ENCODE data around the gene ZNF891.
A peak's percentile ranks its signal among the peaks of the same experiment; 100 is the strongest.

ZNF891 gene

DNA sequence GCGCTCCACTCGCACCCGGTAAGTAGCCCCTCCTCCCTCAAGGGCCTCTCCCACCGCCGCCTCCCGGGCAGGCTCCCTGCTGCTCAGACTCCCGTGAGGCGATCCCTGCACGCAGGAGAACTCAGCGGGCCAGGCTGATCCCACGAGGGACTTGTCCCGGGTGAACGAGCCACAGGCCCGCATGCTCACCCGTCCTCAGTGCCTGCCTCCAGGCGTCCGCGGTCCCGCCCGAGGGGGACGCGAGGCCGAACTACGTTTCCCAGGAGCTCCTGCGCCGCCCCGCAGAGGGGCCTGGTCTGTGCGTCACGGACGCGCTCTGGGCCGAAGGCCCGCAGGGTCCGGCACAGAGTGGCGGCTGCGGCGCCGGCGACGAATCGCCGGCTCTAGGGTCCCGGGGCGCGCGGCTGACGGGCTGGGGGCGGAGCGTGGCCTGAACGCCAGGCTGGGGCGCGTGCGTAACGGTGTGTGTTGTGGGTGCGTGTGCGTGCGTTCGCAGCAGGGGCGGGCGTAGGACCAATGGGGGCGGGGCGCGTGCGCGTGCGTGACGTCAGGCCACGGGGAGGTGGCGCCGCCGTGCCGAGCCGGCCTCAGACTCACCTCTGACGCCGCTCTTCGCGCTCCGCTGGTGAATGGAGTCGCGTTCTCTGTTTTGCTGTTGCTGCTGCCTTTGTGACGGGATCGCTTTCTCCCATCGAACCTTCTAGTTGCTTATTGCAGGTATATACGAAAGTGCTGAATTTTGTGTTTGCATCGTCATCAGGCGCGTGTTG is at the start of gene ZNF891, which contains the start of gene ZNF10:
Gene ZNF891 (minus strand): TSS at position 237 of the 770 bp plus-strand sequence. CDS start 8,356 bp downstream, outside the sequence.
Gene ZNF10 (plus strand): TSS at position 590 of the 770 bp plus-strand sequence. CDS start 13,866 bp downstream, outside the sequence.
- H3K4me3 ChIP-seq (ENCODE audit: low read depth, low read length): peak within 1 kb of the TSS; percentile 93

DNA sequence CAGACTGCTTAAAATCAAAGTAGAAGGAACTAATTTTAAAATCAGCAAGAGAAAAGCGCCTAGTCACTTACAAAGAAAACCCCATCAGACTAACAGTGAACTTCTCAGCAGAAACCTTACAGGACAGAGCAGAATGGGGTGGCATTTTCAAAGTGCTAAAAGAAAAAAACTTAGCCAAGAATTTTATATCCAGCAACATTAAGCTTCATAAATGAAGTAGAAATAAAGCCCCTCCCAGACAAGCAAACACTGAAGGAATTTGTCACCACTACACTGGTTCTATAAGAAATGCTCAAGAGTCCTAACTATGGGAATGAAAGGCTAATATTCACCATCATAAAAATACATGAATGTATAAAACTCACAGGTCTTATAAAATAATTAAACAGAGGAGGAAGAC is 44.8 kb upstream of the ZNF891 start:
- H3K4me3 ChIP-seq (ENCODE audit: low read depth, low read length): no peak overlapping the region

- H3K4me3 ChIP-seq (ENCODE audit: low read depth, low read length): no peak overlapping the region
These were observed 42.4 kb upstream of the ZNF891 start for GRCh38 chr12:133172491-133172890.

GRCh38 chr12:133165776-133166175 is 35.7 kb upstream of the ZNF891 start:
- no peak overlapping the region for H3K4me3 ChIP-seq (ENCODE audit: low read depth, low read length)

GRCh38 chr12:133156125-133156690 is 26.1 kb upstream of the ZNF891 start:
- H3K4me3 ChIP-seq (ENCODE audit: low read depth, low read length): no peak overlapping the region

- no peak overlapping the region for H3K4me3 ChIP-seq (ENCODE audit: low read depth, low read length)
These were observed 15.9 kb upstream of the ZNF891 start for GRCh38 chr12:133145981-133146380.

DNA sequence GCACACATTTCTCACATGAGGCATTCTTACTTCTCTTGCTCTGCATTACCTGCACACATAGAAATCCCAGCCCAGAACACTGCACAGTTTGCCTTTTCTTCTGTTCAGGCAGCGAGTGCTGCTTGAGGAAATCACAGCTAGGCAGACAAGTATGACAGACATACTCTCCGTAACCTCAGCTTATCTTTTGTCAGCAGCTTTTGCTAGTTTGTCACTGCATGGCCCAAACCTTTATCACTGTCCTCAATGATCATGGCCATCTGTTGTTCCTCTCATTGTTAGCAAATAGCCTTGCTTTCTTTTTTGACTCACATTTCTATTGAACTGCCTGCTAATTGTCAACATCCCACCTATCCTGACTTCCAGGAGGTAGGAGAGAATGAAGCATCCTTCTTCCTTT is 5.7 kb upstream of the ZNF891 start:
- H3K4me3 ChIP-seq (ENCODE audit: low read depth, low read length): no peak overlapping the region

- peak overlapping the region; percentile 93 for H3K4me3 ChIP-seq (ENCODE audit: low read depth, low read length)
These were observed 694 bp upstream of the ZNF891 start for GRCh38 chr12:133130808-133131128.

DNA sequence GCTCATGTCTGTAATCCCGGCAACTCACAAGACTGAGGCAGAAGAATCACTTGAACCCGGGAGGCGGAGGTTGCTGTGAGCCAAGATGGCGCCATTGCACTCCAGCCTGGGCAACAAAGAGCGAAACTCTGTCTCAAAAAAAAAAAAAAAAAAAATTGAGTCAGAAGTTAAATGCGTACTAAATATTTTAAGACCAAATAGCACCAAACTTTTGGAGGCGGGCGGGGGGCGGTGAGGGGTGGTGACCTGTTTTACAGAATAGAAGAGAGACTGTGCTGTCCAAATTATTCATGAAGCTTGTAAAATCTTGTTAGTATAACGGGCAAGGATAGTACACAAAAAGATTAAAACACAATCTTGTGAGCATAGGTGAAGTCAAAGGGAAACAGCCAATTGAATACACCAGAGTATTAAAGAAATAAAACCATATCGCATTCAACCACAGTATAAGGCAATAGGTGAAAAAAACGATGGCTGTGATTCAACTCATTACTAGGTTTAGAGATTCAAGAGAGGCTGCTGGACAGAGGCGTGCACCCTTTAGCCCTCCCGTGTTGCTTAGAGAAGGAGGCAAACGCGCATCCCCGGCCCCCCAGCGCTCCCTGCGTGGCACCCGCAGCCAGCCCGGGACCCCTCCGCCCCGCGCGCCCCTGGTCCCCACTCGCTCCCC is 571 bp downstream of the ZNF891 start:
- H3K4me3 ChIP-seq (ENCODE audit: low read depth, low read length): peak overlapping the region; percentile 93

DNA sequence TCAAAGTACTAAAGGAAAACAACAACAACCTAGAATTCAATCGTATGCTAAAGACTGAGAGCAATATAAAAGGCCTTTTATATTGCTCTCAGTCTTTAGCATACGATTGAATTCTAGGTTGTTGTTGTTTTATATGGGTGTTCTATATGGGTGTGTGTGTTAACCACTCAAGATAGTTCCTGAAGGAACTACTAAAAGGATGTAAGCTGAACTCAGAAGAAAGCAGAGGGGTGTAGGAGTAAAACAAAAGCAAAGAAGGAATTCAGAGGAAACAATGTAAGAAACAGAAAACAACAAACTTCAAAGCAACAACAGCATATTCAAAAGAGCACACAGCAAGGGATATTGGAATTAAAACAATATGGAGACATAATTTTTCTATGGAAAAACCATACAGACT is 5.4 kb downstream of the ZNF891 start:
- no peak overlapping the region for H3K4me3 ChIP-seq (ENCODE audit: low read depth, low read length)

DNA sequence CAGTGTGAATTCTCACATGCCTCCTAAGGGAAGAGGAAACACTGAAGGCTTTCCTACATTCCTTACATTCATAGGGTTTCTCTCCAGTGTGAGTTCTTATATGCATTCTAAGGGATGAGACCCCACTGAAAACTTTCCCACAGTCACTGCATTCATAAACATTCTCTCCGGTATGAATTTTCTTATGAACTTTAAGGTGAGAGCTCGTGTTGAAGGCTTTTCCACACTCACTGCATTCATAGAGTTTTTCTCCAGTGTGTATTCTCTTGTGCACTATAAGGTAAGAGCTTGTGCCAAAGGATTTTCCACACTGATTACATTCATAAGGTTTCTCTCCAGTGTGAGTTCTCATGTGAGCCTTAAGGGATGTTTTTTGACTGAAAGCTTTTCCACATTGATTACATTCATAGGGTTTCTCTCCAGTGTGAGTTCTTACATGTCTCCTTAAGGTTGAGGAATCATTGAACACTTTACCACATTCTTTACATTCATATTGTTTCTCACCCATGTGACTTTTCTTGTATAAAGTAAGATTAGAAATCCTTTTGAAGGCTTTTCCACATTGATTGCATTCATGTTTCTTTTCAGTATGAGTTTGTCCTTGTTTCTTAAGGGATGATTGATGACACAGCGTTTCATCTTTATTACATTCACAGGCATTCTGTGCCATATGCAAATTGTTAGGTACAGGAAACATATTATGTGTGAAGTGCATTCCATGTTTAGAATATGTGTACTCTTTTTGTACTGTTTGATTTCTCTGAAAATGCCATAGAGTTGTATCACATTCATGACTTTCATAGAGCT is 9.5 kb downstream of the ZNF891 start:
- no peak overlapping the region for H3K4me3 ChIP-seq (ENCODE audit: low read depth, low read length)

DNA sequence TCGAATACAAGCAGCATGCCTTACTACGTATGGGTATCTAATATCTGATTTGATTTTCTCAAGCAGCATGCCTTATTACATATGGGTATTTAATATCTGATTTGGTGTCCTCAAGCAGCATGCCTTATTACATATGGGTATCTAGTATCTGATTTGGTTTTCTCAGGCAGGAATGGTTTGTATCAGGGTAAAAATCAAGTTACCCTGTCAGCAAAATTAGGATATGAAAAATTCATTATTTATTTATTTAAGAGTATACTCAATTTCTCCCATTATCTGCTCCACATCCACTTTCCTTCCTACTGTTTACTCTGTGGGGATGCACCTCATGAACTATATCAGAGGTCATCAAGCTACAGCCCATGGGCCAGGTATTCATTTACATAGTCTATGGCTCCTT is 21.9 kb downstream of the ZNF891 start:
- no peak overlapping the region for H3K4me3 ChIP-seq (ENCODE audit: low read depth, low read length)

- H3K4me3 ChIP-seq (ENCODE audit: low read depth, low read length): no peak overlapping the region
These were observed 23.0 kb downstream of the ZNF891 start for GRCh38 chr12:133107121-133107520.

DNA sequence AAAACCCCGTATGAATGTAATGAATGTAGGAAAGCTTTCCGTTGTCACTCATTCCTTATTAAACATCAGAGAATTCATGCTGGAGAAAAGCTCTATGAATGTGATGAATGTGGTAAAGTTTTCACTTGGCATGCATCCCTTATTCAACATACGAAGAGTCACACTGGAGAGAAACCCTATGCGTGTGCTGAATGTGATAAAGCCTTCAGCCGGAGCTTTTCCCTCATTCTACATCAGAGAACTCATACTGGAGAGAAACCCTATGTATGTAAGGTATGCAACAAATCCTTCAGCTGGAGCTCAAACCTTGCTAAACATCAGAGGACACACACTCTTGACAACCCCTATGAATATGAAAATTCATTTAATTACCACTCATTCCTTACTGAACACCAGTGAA is 23.8 kb downstream of the ZNF891 start:
- H3K4me3 ChIP-seq (ENCODE audit: low read depth, low read length): no peak overlapping the region

DNA sequence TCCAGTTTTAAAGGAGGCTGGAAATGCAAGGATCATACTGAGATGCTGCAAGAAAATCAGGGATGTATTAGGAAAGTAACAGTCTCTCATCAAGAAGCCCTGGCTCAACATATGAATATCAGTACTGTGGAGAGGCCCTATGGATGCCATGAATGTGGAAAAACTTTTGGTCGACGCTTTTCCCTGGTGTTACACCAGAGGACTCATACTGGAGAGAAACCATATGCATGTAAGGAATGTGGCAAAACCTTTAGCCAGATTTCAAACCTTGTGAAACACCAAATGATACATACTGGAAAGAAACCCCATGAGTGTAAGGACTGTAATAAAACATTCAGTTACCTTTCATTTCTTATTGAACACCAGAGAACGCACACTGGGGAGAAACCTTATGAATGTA is 24.5 kb downstream of the ZNF891 start:
- no peak overlapping the region for H3K4me3 ChIP-seq (ENCODE audit: low read depth, low read length)

GRCh38 chr12:133083345-133083744 is 46.7 kb downstream of the ZNF891 start:
- no peak overlapping the region for H3K4me3 ChIP-seq (ENCODE audit: low read depth, low read length)

DNA sequence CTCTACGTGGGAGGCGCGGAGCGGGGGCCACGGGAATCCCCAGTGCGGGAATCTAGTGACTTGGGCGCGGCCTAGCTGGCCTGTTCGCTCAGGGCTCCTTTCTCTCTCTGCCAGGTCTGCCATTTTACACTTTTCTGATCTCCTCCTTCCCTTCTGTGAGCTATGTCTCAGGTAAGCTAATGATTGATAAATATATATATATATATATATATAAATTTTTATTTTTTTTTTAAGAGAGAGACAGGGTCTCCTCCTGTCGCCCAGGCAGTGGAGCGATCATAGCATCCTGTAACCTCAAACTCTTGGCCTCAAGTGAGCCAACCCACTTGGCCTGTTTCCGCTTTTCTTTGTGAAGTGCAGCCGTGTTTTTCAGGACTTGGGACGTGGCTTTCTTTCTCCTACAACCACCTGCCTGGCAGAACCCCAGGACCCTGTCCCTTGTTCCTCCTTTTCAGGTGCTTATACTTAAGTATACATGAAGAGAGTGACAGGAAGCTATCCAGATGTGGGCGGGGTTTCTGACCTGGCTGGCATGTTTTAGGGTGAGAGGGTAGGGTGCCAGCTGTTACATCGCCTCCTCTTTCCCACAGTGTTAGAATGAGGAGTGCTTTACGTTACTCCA is 48.8 kb downstream of the ZNF891 start:
- H3K4me3 ChIP-seq (ENCODE audit: low read depth, low read length): peak overlapping the region; percentile 80

DNA sequence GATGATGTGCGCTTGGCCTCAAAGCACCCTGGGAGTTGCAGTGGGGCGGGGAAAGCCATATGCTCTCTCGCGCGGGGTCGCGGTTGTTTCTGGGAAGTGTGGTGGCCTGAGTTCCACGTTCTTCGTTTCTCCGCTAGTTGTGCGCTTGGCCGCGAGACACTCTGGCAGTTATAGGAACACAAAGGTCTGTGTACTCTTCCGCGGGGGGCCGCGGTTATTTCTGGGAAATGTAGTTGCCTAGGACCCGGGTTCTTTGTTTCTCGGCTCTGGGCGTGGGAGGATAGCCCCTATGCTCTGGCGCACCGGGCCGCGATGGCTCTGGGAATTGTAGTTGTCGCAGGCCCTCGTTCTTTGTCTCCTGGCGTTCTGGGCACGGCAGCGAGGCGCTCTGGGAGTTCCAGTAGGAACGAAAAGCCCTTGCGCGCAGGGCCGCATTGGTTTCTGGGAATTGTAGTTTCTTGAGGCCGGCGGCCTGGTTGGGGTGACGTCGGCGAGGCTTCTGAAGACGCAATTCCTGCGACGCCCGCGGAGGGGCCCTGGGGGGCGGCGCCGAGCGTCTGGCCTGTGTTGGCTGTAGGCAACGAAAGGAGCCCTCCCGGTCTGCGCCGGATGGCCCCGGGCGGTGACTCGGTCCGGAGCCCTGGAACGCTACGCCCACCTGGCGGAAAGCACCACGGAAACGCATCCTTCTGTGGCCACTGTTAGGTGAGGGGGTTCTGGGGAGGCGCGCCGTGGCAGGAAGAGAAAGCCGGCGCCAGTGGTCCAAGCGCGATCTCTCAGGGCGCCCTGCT is 49.5 kb downstream of the ZNF891 start, which contains the start of gene ZNF140:
Gene ZNF140 (plus strand): TSS at position 556 of the 791 bp plus-strand sequence. CDS start 398 bp downstream, outside the sequence.
- H3K4me3 ChIP-seq (ENCODE audit: low read depth, low read length): peak within 1 kb of the TSS; percentile 80

GRCh38 chr12:133080026-133080367 is 50.1 kb downstream of the ZNF891 start:
- H3K4me3 ChIP-seq (ENCODE audit: low read depth, low read length): peak overlapping the region; percentile 80

DNA sequence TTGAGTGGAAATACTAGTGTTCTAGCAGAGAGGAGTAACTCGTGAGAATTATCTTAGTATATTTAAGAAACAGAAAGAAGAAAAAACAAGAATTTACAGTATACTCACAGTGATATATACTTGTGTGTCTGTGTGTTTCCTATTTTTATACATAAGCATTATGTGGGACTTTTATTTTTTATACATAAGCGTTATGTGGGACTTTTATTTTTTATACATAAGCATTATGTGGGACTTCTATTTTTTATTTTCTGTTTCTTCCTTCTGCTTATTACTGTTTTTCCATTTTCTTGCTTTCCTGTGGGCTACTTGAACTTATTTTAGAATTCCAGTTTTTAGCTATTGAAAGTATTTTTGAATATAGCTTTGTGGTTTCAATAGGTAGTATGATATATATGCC is 56.2 kb downstream of the ZNF891 start:
- H3K4me3 ChIP-seq (ENCODE audit: low read depth, low read length): no peak overlapping the region

Data from iPS-11a (cell line).